Sigmoid colon (tissue), 7 donors: ENCODE data around the gene UBN1. TPM values are rescaled to one million over a fixed set of nuclear protein-coding genes. Genes with fewer than 3 reads are reported as not detected.

Source experiments
- DNase-seq: peaks from one replicate; pipeline ENCODE4 v3.0.0-alpha.2; 2019
- H3K27ac ChIP-seq, 4 donors: fragments of 200-600 bp; sonication (generic); one replicate each; pipeline ENCODE4 v1.5.1; 2016 to 2019; ENCODE audit warnings: mild to moderate bottlenecking in 1 of 4
- H3K27me3 ChIP-seq, 3 donors: fragments of 200-600 bp; sonication (generic); one replicate each; pipeline ENCODE4 v1.5.1; 2019; ENCODE audit warnings: mild to moderate bottlenecking in 1 of 3
- H3K36me3 ChIP-seq, 4 donors: fragments of 200-600 bp; sonication (generic); one replicate each; pipeline ENCODE4 v1.5.1; 2016 to 2019
- H3K4me1 ChIP-seq, 4 donors: fragments of 200-600 bp; sonication (generic); one replicate each; pipeline ENCODE4 v1.5.1; 2017 to 2019
- H3K4me3 ChIP-seq, 4 donors: fragments of 200-600 bp; sonication (generic); one replicate each; pipeline ENCODE4 v1.5.1; 2017 to 2019; ENCODE audit warnings: mild to moderate bottlenecking in 2 of 4, moderate library complexity in 1 of 4
- H3K9me3 ChIP-seq, 4 donors: fragments of 200-600 bp in 3 of 4; sonication (generic) in 3 of 4; one replicate each; pipeline versions ENCODE4 v1.5.1 to v1.6.1; 2013 to 2019
- EP300 ChIP-seq, 4 donors: sonication (generic); formaldehyde crosslinking; IDR thresholded peaks; one replicate each; pipeline ENCODE4 v1.6.1; 2017; ENCODE audit warnings: antibody characterized with exemption in 4 of 4
- POLR2A ChIP-seq, 2 donors: fragments of 450-650 bp; IDR thresholded peaks; one replicate each; pipeline ENCODE4 v1.6.1; 2016; ENCODE audit warnings: antibody characterized with exemption in 2 of 2, mild to moderate bottlenecking in 2 of 2, moderate library complexity in 2 of 2
- POLR2AphosphoS5 ChIP-seq, 4 donors: sonication (generic); formaldehyde crosslinking; IDR thresholded peaks; one replicate each; pipeline ENCODE4 v1.6.1; 2017; ENCODE audit warnings: antibody characterized with exemption in 4 of 4
- WGBS, 2 donors: extraction: QIAGEN DNeasy Blood & Tissue Kit; methylation state at CpG; one replicate each; pipeline ENCODE4 v1.1.7; 2013; 5-methylcytosine and 5-hydroxymethylcytosine counted together
- intact Hi-C: fragments of 100-400 bp; cut with DNase I; formaldehyde crosslinking; loops from one replicate; pipeline ENCODE4 v1.15.1; 2023
- polyA plus RNA-seq, 3 donors: library from polyadenylated mRNA; stranded (reverse); fragments of 200-250 nt; gene quantifications; one replicate each; pipeline ENCODE4 v1.2.3, GENCODE V29; 2013
- total RNA-seq, 4 donors: library from RNA; depleted of rRNA; stranded (reverse); fragments of >200 nt; gene quantifications; one replicate each; pipeline ENCODE4 v1.1.0, GENCODE V29; 2016
- TF ChIP-seq, protein P1 (sequence below), 4 experiments: fragments of 450-650 bp in 3 of 4; fragments of 200-600 bp in 1 of 4; IDR thresholded peaks; one replicate each; pipeline ENCODE4 v1.5.1; 2016 to 2019; ENCODE audit warnings: antibody characterized with exemption in 4 of 4, mild to moderate bottlenecking in 3 of 4, moderate library complexity in 2 of 4
- donor health status: healthy with polysubstance abuse.
- donor health status: Bipolar disorder and iron deficiency.
- donor health status: healthy.

UBN1 gene
- total and polyA plus RNA-seq, 7 donors, result 8.4 to 27.7 (median 17.8) TPM

DNA sequence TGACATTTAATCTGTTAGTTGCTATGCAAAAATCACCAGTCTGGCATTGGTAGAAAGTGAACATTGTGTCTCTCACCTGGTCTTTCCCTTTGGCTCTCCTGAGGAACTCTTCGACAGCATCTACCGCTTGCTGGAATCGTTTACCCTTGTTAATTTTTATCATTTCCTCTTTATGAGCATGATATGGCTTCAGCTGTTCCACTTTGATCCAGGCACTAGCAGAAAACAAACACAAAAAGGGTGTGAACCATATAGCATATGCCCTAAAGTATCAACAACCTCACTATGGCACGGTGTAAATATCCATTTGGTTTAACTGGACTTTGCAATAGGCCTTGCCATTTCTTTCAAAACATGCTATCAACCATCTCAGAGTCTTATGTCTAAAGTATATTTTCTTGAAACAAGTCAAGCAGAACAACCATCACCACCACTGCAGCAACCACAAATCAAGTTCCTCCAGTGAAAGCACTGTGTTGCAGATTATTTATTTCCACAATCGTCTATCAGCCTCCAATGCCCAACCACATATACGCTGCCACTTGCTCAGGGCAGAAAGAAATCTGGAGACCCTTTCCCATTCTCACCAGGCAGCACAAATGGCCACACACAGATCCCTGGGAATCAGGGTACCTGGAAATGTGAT, 14.5 kb upstream of the UBN1 start:
- peaks cover 39 to 94% (median 53%) of the 10 kb centered on the region in 4 donors for H3K36me3 ChIP-seq
- no peaks in the 10 kb centered on the region for H3K27me3 ChIP-seq
- 21 to 60% methylated on average over 6 of the region's 6 CpGs for WGBS, 2 donors

DNA sequence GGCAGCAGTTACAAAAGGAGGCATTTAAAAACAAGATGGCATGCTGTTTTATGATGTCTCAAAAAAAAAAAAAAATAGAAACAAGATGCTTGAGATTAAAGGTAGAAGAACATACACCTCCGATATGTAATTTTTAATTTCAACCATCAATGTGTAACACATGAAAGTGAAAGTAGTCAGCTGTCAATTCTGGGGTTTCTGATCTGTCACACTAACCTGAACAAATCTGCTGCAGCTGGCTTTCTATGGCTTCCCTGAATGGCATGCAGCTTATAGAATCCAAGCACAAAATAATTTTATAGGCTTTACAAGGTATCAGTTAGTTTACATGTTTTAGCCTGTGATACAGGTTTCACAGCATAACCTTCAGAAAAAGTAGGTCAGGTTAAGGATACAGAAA, 13.7 kb upstream of the UBN1 start:
- H3K36me3 ChIP-seq, result peaks cover 34 to 93% (median 49%) of the 10 kb centered on the region in 4 donors
- no peak overlapping the region for H3K4me3 ChIP-seq
- intact Hi-C loops, result no loop called here
- no peak for TF ChIP-seq POLR2A (IDR thresholded peaks at IDR 0.05)
- no peak for TF ChIP-seq EP300 (IDR thresholded peaks at IDR 0.05)
- TF ChIP-seq POLR2AphosphoS5 (IDR thresholded peaks at IDR 0.05), result no peak
- TF ChIP-seq, protein P1, sequence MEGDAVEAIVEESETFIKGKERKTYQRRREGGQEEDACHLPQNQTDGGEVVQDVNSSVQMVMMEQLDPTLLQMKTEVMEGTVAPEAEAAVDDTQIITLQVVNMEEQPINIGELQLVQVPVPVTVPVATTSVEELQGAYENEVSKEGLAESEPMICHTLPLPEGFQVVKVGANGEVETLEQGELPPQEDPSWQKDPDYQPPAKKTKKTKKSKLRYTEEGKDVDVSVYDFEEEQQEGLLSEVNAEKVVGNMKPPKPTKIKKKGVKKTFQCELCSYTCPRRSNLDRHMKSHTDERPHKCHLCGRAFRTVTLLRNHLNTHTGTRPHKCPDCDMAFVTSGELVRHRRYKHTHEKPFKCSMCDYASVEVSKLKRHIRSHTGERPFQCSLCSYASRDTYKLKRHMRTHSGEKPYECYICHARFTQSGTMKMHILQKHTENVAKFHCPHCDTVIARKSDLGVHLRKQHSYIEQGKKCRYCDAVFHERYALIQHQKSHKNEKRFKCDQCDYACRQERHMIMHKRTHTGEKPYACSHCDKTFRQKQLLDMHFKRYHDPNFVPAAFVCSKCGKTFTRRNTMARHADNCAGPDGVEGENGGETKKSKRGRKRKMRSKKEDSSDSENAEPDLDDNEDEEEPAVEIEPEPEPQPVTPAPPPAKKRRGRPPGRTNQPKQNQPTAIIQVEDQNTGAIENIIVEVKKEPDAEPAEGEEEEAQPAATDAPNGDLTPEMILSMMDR (IDR thresholded peaks at IDR 0.05), result no peak
- no peak overlapping the region for H3K27ac ChIP-seq
- H3K27me3 ChIP-seq, result no peaks in the 10 kb centered on the region
- H3K4me1 ChIP-seq, result no peaks in the 10 kb centered on the region
- WGBS, 2 donors, result 42 to 73% methylated on average over 1 of the region's 1 CpG
- H3K9me3 ChIP-seq, result no peaks in the 10 kb centered on the region
- no peak for DNase-seq

More for the DNA sequence above, 14.5 kb upstream of the UBN1 start:
- no peak for TF ChIP-seq POLR2AphosphoS5 (IDR thresholded peaks at IDR 0.05)
- TF ChIP-seq POLR2A (IDR thresholded peaks at IDR 0.05), result no peak
- TF ChIP-seq EP300 (IDR thresholded peaks at IDR 0.05), result no peak
- TF ChIP-seq, protein P1 (IDR thresholded peaks at IDR 0.05), result no peak
- intact Hi-C loops, result no loop called here
- Histone ChIP-seq H3K27ac (no peak overlapping the region), H3K4me3 (no peak overlapping the region), H3K4me1 (no peaks in the 10 kb centered on the region), H3K9me3 (no peaks in the 10 kb centered on the region)
- no peak for DNase-seq

DNA sequence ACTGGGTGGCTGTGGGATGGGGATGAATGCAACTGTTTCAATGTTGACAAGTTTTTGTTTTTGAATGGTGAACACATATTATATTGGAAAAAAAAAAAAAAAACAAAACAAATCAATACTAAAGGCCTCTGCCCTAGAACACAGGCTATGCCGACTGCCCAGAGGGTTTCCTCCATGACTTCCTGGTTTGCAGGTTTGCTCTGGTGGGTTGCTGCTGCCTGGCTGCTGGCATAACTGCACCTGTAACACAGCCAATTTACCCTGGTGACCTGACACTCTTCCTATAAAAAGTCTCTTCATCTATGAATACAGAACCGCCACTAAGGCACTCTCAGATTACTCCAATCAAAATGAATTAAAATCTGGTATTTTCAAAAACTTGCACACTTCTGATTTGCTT, 10.6 kb upstream of the UBN1 start:
- TF ChIP-seq EP300 (IDR thresholded peaks at IDR 0.05) (no peak), POLR2A (IDR thresholded peaks at IDR 0.05) (no peak), POLR2AphosphoS5 (IDR thresholded peaks at IDR 0.05) (no peak)
- TF ChIP-seq, protein P1 (IDR thresholded peaks at IDR 0.05), result no peak
- H3K27ac ChIP-seq, result no peak overlapping the region
- no peaks in the 10 kb centered on the region for H3K9me3 ChIP-seq
- peaks cover 22 to 93% (median 39%) of the 10 kb centered on the region in 4 donors for H3K36me3 ChIP-seq
- 88 to 91% methylated on average over 2 of the region's 2 CpGs for WGBS, 2 donors
- no peaks in the 10 kb centered on the region for H3K27me3 ChIP-seq
- no peaks in the 10 kb centered on the region for H3K4me1 ChIP-seq
- intact Hi-C loops, result no loop called here
- no peak overlapping the region for H3K4me3 ChIP-seq
- DNase-seq, result no peak

DNA sequence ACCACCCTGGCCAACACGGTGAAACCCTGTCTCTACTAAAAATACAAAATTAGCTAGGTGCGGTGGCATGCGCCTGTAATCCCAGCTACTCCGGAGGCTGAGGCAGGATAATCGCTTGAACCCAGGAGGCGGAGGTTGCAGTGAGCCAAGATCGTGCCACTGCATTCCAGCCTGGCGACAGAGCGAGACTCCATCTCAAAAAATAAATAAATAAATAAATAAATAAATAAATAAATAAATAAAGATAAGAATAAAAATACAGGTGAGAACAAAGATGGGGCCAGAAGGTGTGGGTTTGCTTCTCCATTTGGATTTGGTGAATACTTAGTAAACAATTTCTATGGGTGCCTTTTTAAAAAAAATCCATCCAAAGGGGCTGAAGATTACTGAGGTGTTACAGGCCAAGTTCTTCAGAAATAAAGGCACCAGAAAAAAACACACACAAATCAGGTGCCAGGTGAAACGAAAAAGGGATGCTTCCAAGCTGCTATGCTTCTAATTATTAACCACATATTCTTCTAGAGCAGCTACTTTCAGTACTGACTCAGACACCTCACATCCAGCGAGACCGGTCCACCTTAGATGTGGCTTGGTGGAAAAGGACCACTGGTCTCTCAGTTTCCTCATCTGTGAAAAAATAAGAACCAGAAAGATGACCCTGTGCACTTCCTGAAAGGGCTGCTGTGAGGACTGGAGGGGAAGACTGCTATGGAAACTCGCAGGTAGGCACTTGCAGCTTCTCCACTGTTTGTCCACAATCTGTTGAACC, 9.4 kb upstream of the UBN1 start:
- intact Hi-C loops, result no loop called here
- no peak overlapping the region for H3K4me3 ChIP-seq
- TF ChIP-seq POLR2AphosphoS5 (IDR thresholded peaks at IDR 0.05), result no peak
- TF ChIP-seq, protein P1 (IDR thresholded peaks at IDR 0.05), result no peak
- no peak for TF ChIP-seq POLR2A (IDR thresholded peaks at IDR 0.05)
- TF ChIP-seq EP300 (IDR thresholded peaks at IDR 0.05), result no peak
- no peak for DNase-seq
- H3K27ac ChIP-seq, result no peak overlapping the region
- H3K4me1 ChIP-seq, result no peaks in the 10 kb centered on the region
- no peaks in the 10 kb centered on the region for H3K27me3 ChIP-seq
- H3K9me3 ChIP-seq, result no peaks in the 10 kb centered on the region
- peaks cover 13 to 93% (median 39%) of the 10 kb centered on the region in 4 donors for H3K36me3 ChIP-seq
- 88 to 91% methylated on average over 13 of the region's 13 CpGs for WGBS, 2 donors
